ENCODE data around the gene OAT. TPM values are rescaled to one million over a fixed set of nuclear protein-coding genes. Genes with fewer than 3 reads are reported as not detected.

The OAT gene
- total RNA-seq, 1 experiment from 2014 or later = 79.8 TPM

DNA sequence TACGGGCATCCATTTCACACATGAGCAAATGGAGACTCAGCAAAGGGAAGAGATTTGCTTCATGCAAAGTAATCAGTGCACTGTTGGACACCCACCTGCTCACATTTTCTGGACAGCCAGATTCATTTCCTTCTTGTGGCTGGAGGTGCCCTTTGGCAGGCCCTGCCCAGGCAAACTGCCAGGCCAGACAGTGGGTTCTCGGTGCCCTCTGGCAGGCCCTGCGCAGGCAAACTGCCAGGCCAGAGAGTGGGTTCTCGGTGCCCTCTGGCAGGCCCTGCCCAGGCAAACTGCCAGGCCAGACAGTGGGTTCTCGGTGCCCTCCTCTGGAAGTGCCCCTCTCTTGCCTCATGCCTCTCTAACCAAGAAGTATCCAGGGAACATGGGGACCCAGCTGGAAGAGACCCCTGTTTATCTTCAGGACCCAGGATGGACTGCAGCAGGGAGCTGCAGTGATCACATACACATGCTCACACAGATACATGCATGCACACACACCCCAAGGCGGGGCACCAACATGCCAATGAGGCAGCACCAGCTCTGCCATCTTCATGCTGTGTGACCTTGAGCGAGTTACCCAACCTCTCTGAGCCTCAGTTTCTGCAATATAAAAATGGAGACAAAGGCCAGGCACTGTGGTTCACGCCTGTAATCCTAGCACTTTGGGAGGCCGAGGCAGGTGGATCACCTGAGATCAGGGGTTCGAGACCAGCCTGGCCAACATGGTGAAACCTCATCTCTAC is 67.1 kb downstream of the OAT start:
- no TSS peak for BruUV-seq (replicated peaks)
- Histone ChIP-seq H3K4me3 (ENCODE audit: low read length) (no peak overlapping the region), H3K27me3 (ENCODE audit: low read length) (no peaks in the 10 kb centered on the region), H3K4me2 (ENCODE audit: low read length) (no peak overlapping the region), H3K36me3 (ENCODE audit: low read depth, low read length) (no peaks in the 10 kb centered on the region), H3K9ac (ENCODE audit: low read length) (no peak overlapping the region), H3F3A (ENCODE audit: low read length, unreplicated experiment) (no peaks in the 10 kb centered on the region), H3K27ac (ENCODE audit: low read length) (no peak overlapping the region), H2AFZ (ENCODE audit: low read length) (no peak overlapping the region), H3K9me2 (replicated peaks; ENCODE audit: low read length) (no peaks in the 10 kb centered on the region), H3K4me1 (ENCODE audit: insufficient read depth, low read length) (no peaks in the 10 kb centered on the region), H3K79me2 (ENCODE audit: low read length) (no peaks in the 10 kb centered on the region), H3K9me3 (ENCODE audit: low read length) (no peaks in the 10 kb centered on the region), H4K20me1 (ENCODE audit: low read length) (no peaks in the 10 kb centered on the region)
- TF ChIP-seq, protein P1, sequence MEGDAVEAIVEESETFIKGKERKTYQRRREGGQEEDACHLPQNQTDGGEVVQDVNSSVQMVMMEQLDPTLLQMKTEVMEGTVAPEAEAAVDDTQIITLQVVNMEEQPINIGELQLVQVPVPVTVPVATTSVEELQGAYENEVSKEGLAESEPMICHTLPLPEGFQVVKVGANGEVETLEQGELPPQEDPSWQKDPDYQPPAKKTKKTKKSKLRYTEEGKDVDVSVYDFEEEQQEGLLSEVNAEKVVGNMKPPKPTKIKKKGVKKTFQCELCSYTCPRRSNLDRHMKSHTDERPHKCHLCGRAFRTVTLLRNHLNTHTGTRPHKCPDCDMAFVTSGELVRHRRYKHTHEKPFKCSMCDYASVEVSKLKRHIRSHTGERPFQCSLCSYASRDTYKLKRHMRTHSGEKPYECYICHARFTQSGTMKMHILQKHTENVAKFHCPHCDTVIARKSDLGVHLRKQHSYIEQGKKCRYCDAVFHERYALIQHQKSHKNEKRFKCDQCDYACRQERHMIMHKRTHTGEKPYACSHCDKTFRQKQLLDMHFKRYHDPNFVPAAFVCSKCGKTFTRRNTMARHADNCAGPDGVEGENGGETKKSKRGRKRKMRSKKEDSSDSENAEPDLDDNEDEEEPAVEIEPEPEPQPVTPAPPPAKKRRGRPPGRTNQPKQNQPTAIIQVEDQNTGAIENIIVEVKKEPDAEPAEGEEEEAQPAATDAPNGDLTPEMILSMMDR (conservative IDR thresholded peaks at IDR 0.05; ENCODE audit: low read depth, low read length) = no peak
- TF ChIP-seq EZH2phosphoT487 (IDR thresholded peaks at IDR 0.05; ENCODE audit: borderline replicate concordance, low read length) = no peak
- no peak for TF ChIP-seq EZH2 (IDR thresholded peaks at IDR 0.05; ENCODE audit: low read length, unreplicated experiment)
- intact Hi-C loops (cut with micrococcal nuclease) = no loop called here
- ChIA-PET CTCF (no interaction called here), POLR2A (ENCODE audit: unreplicated experiment) (no interaction called here)
- no peak for DNase-seq
- ATAC-seq = no peak

DNA sequence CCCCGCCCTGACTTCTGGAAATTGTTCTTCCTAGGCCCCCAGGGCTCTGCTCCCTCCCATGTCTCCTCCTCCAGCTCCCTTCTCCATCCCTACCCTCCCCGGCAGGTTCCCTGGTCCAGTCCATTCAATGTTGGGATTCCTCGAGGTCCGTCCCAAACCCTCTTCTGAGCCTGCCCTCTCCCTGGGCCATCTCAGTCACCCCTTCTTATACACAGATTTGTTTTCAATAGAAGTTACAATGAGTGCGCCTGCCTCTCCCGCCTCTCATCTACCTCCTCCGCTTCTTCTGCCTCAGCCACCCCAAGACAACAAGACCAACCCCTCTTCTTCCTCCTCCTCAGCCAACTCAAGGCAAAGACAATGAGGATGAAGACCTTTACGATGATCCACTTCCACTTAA is 67.9 kb downstream of the OAT start:
- no peak overlapping the region for H2AFZ ChIP-seq (ENCODE audit: low read length)
- no peaks in the 10 kb centered on the region for H3K9me2 ChIP-seq (replicated peaks; ENCODE audit: low read length)
- ChIA-PET POLR2A (ENCODE audit: unreplicated experiment) (no interaction called here), CTCF (no interaction called here)
- ATAC-seq (no peak), DNase-seq (no peak)
- no peaks in the 10 kb centered on the region for H3K4me1 ChIP-seq (ENCODE audit: insufficient read depth, low read length)
- intact Hi-C loops (cut with micrococcal nuclease) = no loop called here
- no peak overlapping the region for H3K9ac ChIP-seq (ENCODE audit: low read length)
- no peak overlapping the region for H3K27ac ChIP-seq (ENCODE audit: low read length)
- H3K36me3 ChIP-seq (ENCODE audit: low read depth, low read length) = no peaks in the 10 kb centered on the region
- no peaks in the 10 kb centered on the region for H3K9me3 ChIP-seq (ENCODE audit: low read length)
- no TSS peak for BruUV-seq (replicated peaks)
- no peaks in the 10 kb centered on the region for H4K20me1 ChIP-seq (ENCODE audit: low read length)
- H3K79me2 ChIP-seq (ENCODE audit: low read length) = no peaks in the 10 kb centered on the region
- H3K4me3 ChIP-seq (ENCODE audit: low read length) = no peak overlapping the region
- H3K4me2 ChIP-seq (ENCODE audit: low read length) = no peak overlapping the region
- H3K27me3 ChIP-seq (ENCODE audit: low read length) = no peaks in the 10 kb centered on the region
- no peaks in the 10 kb centered on the region for H3F3A ChIP-seq (ENCODE audit: low read length, unreplicated experiment)
- TF ChIP-seq EZH2phosphoT487 (IDR thresholded peaks at IDR 0.05; ENCODE audit: borderline replicate concordance, low read length) = no peak
- TF ChIP-seq, protein P1 (conservative IDR thresholded peaks at IDR 0.05; ENCODE audit: low read depth, low read length) = no peak
- no peak for TF ChIP-seq EZH2 (IDR thresholded peaks at IDR 0.05; ENCODE audit: low read length, unreplicated experiment)

DNA sequence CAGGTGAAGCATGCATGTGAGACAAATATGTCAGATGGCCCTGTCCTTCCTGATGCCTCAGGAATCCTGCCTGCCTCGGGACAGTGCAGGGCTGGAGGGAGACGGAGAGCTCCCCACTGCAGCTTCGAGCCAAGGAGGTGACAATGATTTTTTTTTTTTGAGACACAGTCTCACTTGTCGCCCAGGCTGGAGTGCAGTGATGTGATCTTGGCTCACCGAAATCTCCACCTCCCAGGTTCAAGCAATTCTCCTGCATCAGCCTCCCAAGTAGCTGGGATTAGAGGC is 68.8 kb downstream of the OAT start:
- ATAC-seq = no peak
- no peak overlapping the region for H3K27ac ChIP-seq (ENCODE audit: low read length)
- H3F3A ChIP-seq (ENCODE audit: low read length, unreplicated experiment) = no peaks in the 10 kb centered on the region
- no peaks in the 10 kb centered on the region for H3K4me1 ChIP-seq (ENCODE audit: insufficient read depth, low read length)
- H3K79me2 ChIP-seq (ENCODE audit: low read length) = no peaks in the 10 kb centered on the region
- BruUV-seq (replicated peaks) = no TSS peak
- ChIA-PET POLR2A (ENCODE audit: unreplicated experiment) (no interaction called here), CTCF (no interaction called here)
- no peak overlapping the region for H2AFZ ChIP-seq (ENCODE audit: low read length)
- H3K9me2 ChIP-seq (replicated peaks; ENCODE audit: low read length) = no peaks in the 10 kb centered on the region
- H3K9me3 ChIP-seq (ENCODE audit: low read length) = no peaks in the 10 kb centered on the region
- no peak overlapping the region for H3K4me2 ChIP-seq (ENCODE audit: low read length)
- H3K9ac ChIP-seq (ENCODE audit: low read length) = no peak overlapping the region
- intact Hi-C loops (cut with micrococcal nuclease) = no loop called here
- H4K20me1 ChIP-seq (ENCODE audit: low read length) = no peaks in the 10 kb centered on the region
- TF ChIP-seq, protein P1 (conservative IDR thresholded peaks at IDR 0.05; ENCODE audit: low read depth, low read length) = no peak
- TF ChIP-seq EZH2phosphoT487 (IDR thresholded peaks at IDR 0.05; ENCODE audit: borderline replicate concordance, low read length) (no peak), EZH2 (IDR thresholded peaks at IDR 0.05; ENCODE audit: low read length, unreplicated experiment) (no peak)
- H3K27me3 ChIP-seq (ENCODE audit: low read length) = no peaks in the 10 kb centered on the region
- H3K36me3 ChIP-seq (ENCODE audit: low read depth, low read length) = no peaks in the 10 kb centered on the region
- DNase-seq = no peak
- no peak overlapping the region for H3K4me3 ChIP-seq (ENCODE audit: low read length)

All from PC-3 (cell line).